GM10248 (cell line): Measurements from ENCODE around the gene CNPY3.

Experiments used
- CTCF ChIA-PET: fragments of 300-600 bp; sonication (Branson Sonifier 250); formaldehyde crosslinking; extraction: SDS; loops from one replicate; lab custom pipeline; 2021; ENCODE audit warnings: antibody characterized with exemption; lab: Yijun Ruan, JAX
- POLR2A ChIA-PET: fragments of 350-650 bp; sonication (Branson Sonifier 250); formaldehyde crosslinking; extraction: SDS; loops from one replicate; lab custom pipeline; 2020; ENCODE audit warnings: antibody characterized with exemption; lab: Yijun Ruan, JAX
- DNase-seq: peaks from one replicate; pipeline ENCODE4 v3.0.0; 2012; ENCODE audit errors: extremely low spot score
- TF ChIP-seq, protein P1 (sequence below): IDR thresholded peaks from 2 replicates; pipeline ENCODE4 v1.5.1; 2012; ENCODE audit warnings: mild to moderate bottlenecking, low read depth; ENCODE audit errors: extremely low read depth, missing control alignments, control extremely low read depth

Gene CNPY3

GRCh38 chr6:42904467-42904866 is 24.8 kb upstream of the CNPY3 start:
- TF ChIP-seq, protein P1, sequence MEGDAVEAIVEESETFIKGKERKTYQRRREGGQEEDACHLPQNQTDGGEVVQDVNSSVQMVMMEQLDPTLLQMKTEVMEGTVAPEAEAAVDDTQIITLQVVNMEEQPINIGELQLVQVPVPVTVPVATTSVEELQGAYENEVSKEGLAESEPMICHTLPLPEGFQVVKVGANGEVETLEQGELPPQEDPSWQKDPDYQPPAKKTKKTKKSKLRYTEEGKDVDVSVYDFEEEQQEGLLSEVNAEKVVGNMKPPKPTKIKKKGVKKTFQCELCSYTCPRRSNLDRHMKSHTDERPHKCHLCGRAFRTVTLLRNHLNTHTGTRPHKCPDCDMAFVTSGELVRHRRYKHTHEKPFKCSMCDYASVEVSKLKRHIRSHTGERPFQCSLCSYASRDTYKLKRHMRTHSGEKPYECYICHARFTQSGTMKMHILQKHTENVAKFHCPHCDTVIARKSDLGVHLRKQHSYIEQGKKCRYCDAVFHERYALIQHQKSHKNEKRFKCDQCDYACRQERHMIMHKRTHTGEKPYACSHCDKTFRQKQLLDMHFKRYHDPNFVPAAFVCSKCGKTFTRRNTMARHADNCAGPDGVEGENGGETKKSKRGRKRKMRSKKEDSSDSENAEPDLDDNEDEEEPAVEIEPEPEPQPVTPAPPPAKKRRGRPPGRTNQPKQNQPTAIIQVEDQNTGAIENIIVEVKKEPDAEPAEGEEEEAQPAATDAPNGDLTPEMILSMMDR = no peak
- no peak for DNase-seq
- ChIA-PET CTCF (interaction anchor here (2.1 kb wide), 1 partner anchor 243 kb away, joined by 9 read pairs; no protein-coding TSS in a partner anchor), POLR2A (interaction anchor here (0.7 kb wide), 1 partner anchor 61 kb away, joined by 7 read pairs; no protein-coding TSS in a partner anchor)

- ChIA-PET POLR2A (no interaction called here), CTCF (interaction anchor here (1.2 to 3.2 kb wide), 4 partner anchors 9 to 246 kb away, joined by 4 to 12 read pairs (median 8); partner anchors contain the start of gene PTCRA)
- TF ChIP-seq, protein P1 = no peak
- DNase-seq = no peak
These were observed 21.9 kb upstream of the CNPY3 start for GRCh38 chr6:42907336-42907735.

GRCh38 chr6:42909835-42910234 is 19.4 kb upstream of the CNPY3 start:
- ChIA-PET POLR2A (no interaction called here), CTCF (interaction anchor here (1.8 to 4.9 kb wide), 2 partner anchors 9 to 234 kb away, joined by 9 to 16 read pairs; no protein-coding TSS in a partner anchor)
- TF ChIP-seq, protein P1 = no peak
- no peak for DNase-seq

DNA sequence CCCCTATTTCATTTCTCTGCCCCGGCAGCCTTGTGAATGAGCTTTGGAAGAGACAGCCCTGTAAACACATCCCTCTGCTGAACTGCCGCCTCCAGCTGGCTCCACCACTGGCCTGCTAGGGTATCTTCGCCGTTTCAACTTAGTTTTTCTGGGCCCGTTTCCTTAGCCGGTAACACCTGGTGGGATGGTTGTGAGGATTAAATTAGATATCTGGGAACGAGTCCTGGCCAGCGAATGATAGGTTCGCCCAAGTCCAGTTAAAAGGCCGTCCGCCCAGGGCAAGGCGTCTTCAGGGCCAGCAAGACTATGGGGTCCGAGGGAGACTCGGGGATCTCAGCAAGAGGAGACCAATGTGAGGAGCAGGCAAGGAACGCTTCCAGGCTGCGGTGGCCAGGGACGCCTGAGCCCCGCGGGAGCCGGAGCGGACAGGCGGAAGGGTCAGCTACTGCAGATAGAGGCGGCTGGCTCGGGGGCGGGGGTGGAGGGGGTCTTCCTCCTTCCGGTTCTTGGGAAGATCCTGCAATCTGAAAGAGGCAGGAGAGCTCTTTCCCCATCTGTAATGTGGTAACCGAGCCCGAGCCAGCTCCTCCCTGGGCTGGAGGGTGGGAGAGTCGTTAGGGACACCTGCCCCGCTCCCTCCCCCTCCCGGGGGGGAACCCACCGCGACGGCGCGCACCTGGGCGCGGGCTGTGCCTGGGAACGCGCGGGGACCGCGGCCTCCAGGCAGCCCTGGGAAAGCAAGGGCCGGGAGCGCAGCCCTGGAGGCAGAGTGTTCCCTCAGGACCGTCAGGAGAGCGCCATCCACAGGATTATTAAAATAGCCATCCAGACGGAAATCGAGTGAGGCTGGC is 17.9 kb upstream of the CNPY3 start:
- TF ChIP-seq, protein P1 = no peak
- ChIA-PET CTCF (interaction anchor here (1.4 to 4.9 kb wide), 3 partner anchors 10 to 232 kb away, joined by 4 to 16 read pairs (median 9); no protein-coding TSS in a partner anchor), POLR2A (no interaction called here)
- peak; percentile 15 for DNase-seq

DNA sequence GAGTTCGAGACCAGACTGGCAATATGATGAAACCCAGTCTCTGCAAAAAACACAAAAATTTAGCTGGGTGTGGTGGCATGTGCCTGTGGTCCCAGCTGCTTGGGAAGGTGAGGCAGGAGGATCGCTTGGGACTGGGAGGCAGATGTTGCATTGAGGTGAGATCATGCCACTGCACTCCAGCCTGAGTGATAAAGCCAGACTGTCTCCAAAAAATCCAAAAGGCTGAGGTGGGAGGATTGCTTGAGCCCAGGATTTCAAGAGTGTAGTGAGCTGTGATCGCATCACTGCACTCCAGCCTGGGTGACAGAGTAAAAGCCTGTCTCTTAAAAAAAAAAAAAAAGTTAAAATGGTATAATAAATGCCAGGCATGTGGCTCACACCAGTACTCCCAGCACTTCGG is 14.7 kb upstream of the CNPY3 start:
- TF ChIP-seq, protein P1 = no peak
- no peak for DNase-seq
- POLR2A ChIA-PET = interaction anchor here (0.9 kb wide), 1 partner anchor 14 kb away, joined by 3 read pairs; the partner anchor contains the start of gene CNPY3
- CTCF ChIA-PET = interaction anchor here (1.0 to 4.9 kb wide), 3 partner anchors 13 to 228 kb away, joined by 3 to 16 read pairs (median 8); partner anchors contain the start of gene CNPY3

DNA sequence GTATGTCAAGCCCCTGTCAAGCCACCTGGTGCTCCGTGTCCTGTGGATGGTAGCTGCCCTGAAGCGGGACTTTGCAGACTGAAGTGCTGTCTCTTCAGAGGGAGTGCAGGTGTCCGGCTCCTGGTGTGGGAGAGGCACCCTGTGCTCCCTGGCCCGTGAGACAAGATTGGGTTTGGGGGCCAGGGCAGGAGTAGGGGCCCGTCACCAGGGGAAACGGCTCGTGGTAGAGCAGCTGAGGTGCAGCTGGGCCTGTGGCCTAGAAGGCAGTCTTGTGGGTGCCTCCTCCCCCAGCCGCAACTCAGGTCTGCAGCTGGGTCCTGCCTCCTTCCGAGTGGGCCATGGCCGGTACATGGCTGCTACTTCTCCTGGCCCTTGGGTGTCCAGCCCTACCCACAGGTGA is 13.5 kb upstream of the CNPY3 start, which contains the start of gene PTCRA:
Gene PTCRA, plus strand, starts transcription at position 322 of the 400 bp plus-strand sequence. Its CDS starts 17 bp downstream, at position 339.
- peak; percentile 31 for DNase-seq
- ChIA-PET POLR2A (no interaction called here), CTCF (interaction anchor here (1.3 to 1.9 kb wide), 3 partner anchors 9 to 254 kb away, joined by 3 to 10 read pairs (median 6); no protein-coding TSS in a partner anchor)
- TF ChIP-seq, protein P1 = no peak
